ENCODE measurements around the gene MYO5A.

GRCh38 chr15:52503788-52504496, 24.7 kb downstream of the MYO5A start:
- TF ChIP-seq SIN3A (IDR thresholded peaks at IDR 0.05; ENCODE audit: borderline replicate concordance, insufficient read depth, low read length) (no peak), REST (IDR thresholded peaks at IDR 0.05; ENCODE audit: insufficient read depth in 1 of 2, low read depth in 2 of 2, low read length in 2 of 2) (no peak)

Measured in PFSK-1 (cell line).